KG1 (cell line): ENCODE measurements around the gene SS18.

ENCODE experiments used
- DNase-seq: peaks from one replicate; lab custom pipeline; 2025; lab: John Stamatoyannopoulos, UW

Gene SS18

GRCh38 chr18:26002375-26002910 is 88.0 kb downstream of the SS18 start:
- DNase-seq: no peak

- no peak for DNase-seq
Observed at GRCh38 chr18:25998461-25998860, 92.0 kb downstream of the SS18 start.

- no peak for DNase-seq
Observed at GRCh38 chr18:25992566-25992965, 97.8 kb downstream of the SS18 start.

- DNase-seq: no peak
Observed at GRCh38 chr18:25990473-25990872, 99.9 kb downstream of the SS18 start.

- DNase-seq: no peak
Observed at GRCh38 chr18:25985707-25986394, 104.6 kb downstream of the SS18 start.

GRCh38 chr18:25983730-25984129 is 106.7 kb downstream of the SS18 start:
- DNase-seq: no peak

- DNase-seq: no peak
Observed at GRCh38 chr18:25982961-25983360, 107.5 kb downstream of the SS18 start.

GRCh38 chr18:25982153-25982552 is 108.3 kb downstream of the SS18 start:
- DNase-seq: no peak

GRCh38 chr18:25979369-25980040 is 110.9 kb downstream of the SS18 start:
- DNase-seq: no peak

GRCh38 chr18:25976554-25976953 is 113.9 kb downstream of the SS18 start:
- DNase-seq: no peak

- no peak for DNase-seq
Observed at GRCh38 chr18:25974630-25975077, 115.8 kb downstream of the SS18 start.
